Measurements from ENCODE around the gene IGIP.

GRCh38 chr5:140153905-140154304 is 28.2 kb downstream of the IGIP start:
- TF ChIP-seq GATA2 (IDR thresholded peaks at IDR 0.05; ENCODE audit: low read depth, low read length) (no peak), GATA3 (IDR thresholded peaks at IDR 0.05; ENCODE audit: low read depth, low read length) (no peak)

Data from SH-SY5Y (cell line).